ENCODE results near the gene TCERG1L. TPM values are rescaled to one million over a fixed set of nuclear protein-coding genes. Genes with fewer than 3 reads are reported as not detected.

TCERG1L gene
- total RNA-seq, 2 donors from 2014 or later: 0.12 TPM; not detected in 1

GRCh38 chr10:131282961-131283360, 28.6 kb downstream of the TCERG1L start:
- H3K4me3 ChIP-seq: no peak overlapping the region
- no peak for TF ChIP-seq CTCF (IDR thresholded peaks at IDR 0.05)
- DNase-seq (ENCODE audit: low spot score): no peak
- no peaks in the 10 kb centered on the region for H3K9me3 ChIP-seq
- H3K27ac ChIP-seq: no peak overlapping the region
- H3K36me3 ChIP-seq: no peaks in the 10 kb centered on the region
- no peaks in the 10 kb centered on the region for H3K4me1 ChIP-seq
- H3K27me3 ChIP-seq: no peaks in the 10 kb centered on the region

GRCh38 chr10:131280101-131280500, 31.4 kb downstream of the TCERG1L start:
- no peak for DNase-seq (ENCODE audit: low spot score)

GRCh38 chr10:131279516-131279915, 32.0 kb downstream of the TCERG1L start:
- no peak for DNase-seq (ENCODE audit: low spot score)
- Histone ChIP-seq H3K27ac (no peak overlapping the region), H3K36me3 (no peaks in the 10 kb centered on the region), H3K9me3 (no peaks in the 10 kb centered on the region), H3K4me1 (no peaks in the 10 kb centered on the region), H3K4me3 (no peak overlapping the region), H3K27me3 (no peaks in the 10 kb centered on the region)
- no peak for TF ChIP-seq CTCF (IDR thresholded peaks at IDR 0.05)

More at GRCh38 chr10:131280101-131280500, 31.4 kb downstream of the TCERG1L start:
- no peaks in the 10 kb centered on the region for H3K36me3 ChIP-seq
- H3K4me3 ChIP-seq: no peak overlapping the region
- TF ChIP-seq CTCF (IDR thresholded peaks at IDR 0.05): no peak
- H3K4me1 ChIP-seq: no peaks in the 10 kb centered on the region
- no peaks in the 10 kb centered on the region for H3K9me3 ChIP-seq
- H3K27ac ChIP-seq: no peak overlapping the region
- H3K27me3 ChIP-seq: no peaks in the 10 kb centered on the region

- no peaks in the 10 kb centered on the region for H3K4me1 ChIP-seq
- H3K27ac ChIP-seq: no peak overlapping the region
- H3K4me3 ChIP-seq: no peak overlapping the region
- H3K36me3 ChIP-seq: no peaks in the 10 kb centered on the region
- no peaks in the 10 kb centered on the region for H3K9me3 ChIP-seq
- DNase-seq (ENCODE audit: low spot score): no peak
- TF ChIP-seq CTCF (IDR thresholded peaks at IDR 0.05): no peak
- H3K27me3 ChIP-seq: no peaks in the 10 kb centered on the region
Measured at GRCh38 chr10:131277969-131278368, 33.6 kb downstream of the TCERG1L start.

GRCh38 chr10:131277278-131277677, 34.2 kb downstream of the TCERG1L start:
- no peaks in the 10 kb centered on the region for H3K9me3 ChIP-seq
- DNase-seq (ENCODE audit: low spot score): no peak
- H3K27ac ChIP-seq: no peak overlapping the region
- no peak overlapping the region for H3K4me3 ChIP-seq
- TF ChIP-seq CTCF (IDR thresholded peaks at IDR 0.05): no peak
- H3K27me3 ChIP-seq: no peaks in the 10 kb centered on the region
- no peaks in the 10 kb centered on the region for H3K36me3 ChIP-seq
- H3K4me1 ChIP-seq: no peaks in the 10 kb centered on the region

GRCh38 chr10:131275691-131276090, 35.8 kb downstream of the TCERG1L start:
- Histone ChIP-seq H3K27me3 (no peaks in the 10 kb centered on the region), H3K27ac (no peak overlapping the region), H3K9me3 (no peaks in the 10 kb centered on the region), H3K4me3 (no peak overlapping the region), H3K36me3 (no peaks in the 10 kb centered on the region), H3K4me1 (no peaks in the 10 kb centered on the region)
- no peak for TF ChIP-seq CTCF (IDR thresholded peaks at IDR 0.05)
- DNase-seq (ENCODE audit: low spot score): no peak

All from right atrium auricular region (tissue), 2 donors.